Brain pericyte (primary cell): ENCODE results near the gene OSBPL7.

ENCODE experiments used
- DNase-seq: peaks from one replicate; pipeline ENCODE4 v3.0.0-alpha.2; 2012; ENCODE audit warnings: low read depth, low spot score

Gene OSBPL7

GRCh38 chr17:47847341-47848197 is 26.0 kb upstream of the OSBPL7 start:
- DNase-seq, result no peak

GRCh38 chr17:47846716-47847340 is 25.2 kb upstream of the OSBPL7 start:
- DNase-seq, result no peak

- DNase-seq, result no peak
These were observed 24.1 kb upstream of the OSBPL7 start for GRCh38 chr17:47845716-47846075.

GRCh38 chr17:47844814-47845715 is 23.5 kb upstream of the OSBPL7 start:
- DNase-seq, result no peak

- no peak for DNase-seq
These were observed 22.6 kb upstream of the OSBPL7 start for GRCh38 chr17:47844227-47844626.

- DNase-seq, result no peak
These were observed 21.8 kb upstream of the OSBPL7 start for GRCh38 chr17:47843391-47843730.

- no peak for DNase-seq
These were observed 20.1 kb upstream of the OSBPL7 start for GRCh38 chr17:47841488-47842291.

- no peak for DNase-seq
These were observed 19.3 kb upstream of the OSBPL7 start, which contains the start of gene SCRN2 for GRCh38 chr17:47840742-47841487. SCRN2 (minus strand) TSS chr17:47841273; CDS start chr17:47840843, 430 bp downstream.

GRCh38 chr17:47840001-47840741 is 18.6 kb upstream of the OSBPL7 start:
- DNase-seq, result no peak

GRCh38 chr17:47839071-47839470 is 17.5 kb upstream of the OSBPL7 start:
- no peak for DNase-seq

- no peak for DNase-seq
These were observed 17.0 kb upstream of the OSBPL7 start for GRCh38 chr17:47838636-47839035.

GRCh38 chr17:47837401-47838039 is 15.9 kb upstream of the OSBPL7 start:
- no peak for DNase-seq

- no peak for DNase-seq
These were observed 15.0 kb upstream of the OSBPL7 start for GRCh38 chr17:47836601-47837000.

- no peak for DNase-seq
These were observed 13.2 kb upstream of the OSBPL7 start for GRCh38 chr17:47834756-47835155.

GRCh38 chr17:47831934-47832327 is 10.3 kb upstream of the OSBPL7 start:
- no peak for DNase-seq

- peak; percentile 79 for DNase-seq
These were observed 9.7 kb upstream of the OSBPL7 start, which contains the start of the genes LRRC46 and MRPL10 for GRCh38 chr17:47831003-47831933. LRRC46 (plus strand) TSS chr17:47831670; CDS start chr17:47831990, 320 bp downstream. MRPL10 (minus strand) TSS chr17:47831541; CDS start chr17:47831511, 30 bp downstream.

- no peak for DNase-seq
These were observed 8.9 kb upstream of the OSBPL7 start for GRCh38 chr17:47830396-47831002.

- no peak for DNase-seq
These were observed 8.3 kb upstream of the OSBPL7 start for GRCh38 chr17:47829870-47830269.
